HepG2 (cell line): ENCODE data around the gene MTREX. TPM values are rescaled to one million over a fixed set of nuclear protein-coding genes. Genes with fewer than 3 reads are reported as not detected.
A peak's percentile ranks its signal among the peaks of the same experiment; 100 is the strongest.

Experiments used
- ATRX ChIP-seq: sonication (generic); formaldehyde crosslinking; IDR thresholded peaks from 2 replicates; pipeline ENCODE4 v1.4.0; 2020; ENCODE audit warnings: missing genetic modification reagents, borderline replicate concordance
- BRCA1 ChIP-seq: sonication (generic); formaldehyde crosslinking; IDR thresholded peaks from 2 replicates; pipeline ENCODE4 v1.4.0; 2020; ENCODE audit warnings: missing genetic modification reagents
- FUBP1 ChIP-seq: sonication (generic); formaldehyde crosslinking; IDR thresholded peaks from 2 replicates; pipeline ENCODE4 v1.5.1; 2020; ENCODE audit warnings: missing genetic modification reagents, mild to moderate bottlenecking, borderline replicate concordance
- GABPB1 ChIP-seq: IDR thresholded peaks from 2 replicates; pipeline ENCODE4 v1.6.1; 2016; ENCODE audit warnings: mild to moderate bottlenecking, missing genetic modification reagents, moderate library complexity, missing compliant biosample characterization
- HOXA5 ChIP-seq: sonication (generic); formaldehyde crosslinking; IDR thresholded peaks from 2 replicates; pipeline ENCODE4 v1.4.0; 2020; ENCODE audit warnings: missing genetic modification reagents
- KDM3A ChIP-seq: IDR thresholded peaks from 2 replicates; pipeline ENCODE4 v1.6.1; 2018; ENCODE audit warnings: low read depth, missing compliant biosample characterization
- KLF16 ChIP-seq, 2 experiments: sonication (generic) in 1 of 2; formaldehyde crosslinking in 1 of 2; IDR thresholded peaks; 2 replicates each; pipeline versions ENCODE4 v1.6.1 to v1.8.0; 2016 to 2023; ENCODE audit warnings: missing genetic modification reagents in 2 of 2, missing compliant biosample characterization in 1 of 2
- NFE2L2 ChIP-seq: fragments of 150-350 bp; IDR thresholded peaks from 2 replicates; pipeline ENCODE4 v1.6.1; 2014; ENCODE audit warnings: low read length
- NR2F1 ChIP-seq, 2 experiments: fragments of 450-650 bp in 1 of 2; formaldehyde crosslinking in 1 of 2; IDR thresholded peaks; 2 replicates each; pipeline versions ENCODE4 v1.5.0 to v1.6.1; 2016 to 2020; ENCODE audit warnings: mild to moderate bottlenecking in 1 of 2, missing compliant biosample characterization in 1 of 2, missing genetic modification reagents in 1 of 2, moderate library complexity in 1 of 2
- PAXIP1 ChIP-seq: sonication (generic); formaldehyde crosslinking; conservative IDR thresholded peaks from 2 replicates; pipeline ENCODE4 v1.4.0; 2020; ENCODE audit warnings: mild to moderate bottlenecking, missing genetic modification reagents, moderate library complexity
- TAF1 ChIP-seq: sonication (generic); formaldehyde crosslinking; IDR thresholded peaks from 2 replicates; pipeline ENCODE4 v1.4.0; 2020; ENCODE audit warnings: missing genetic modification reagents
- TBP ChIP-seq: sonication (generic); formaldehyde crosslinking; IDR thresholded peaks from 2 replicates; pipeline ENCODE4 v1.5.0; 2020; ENCODE audit warnings: missing genetic modification reagents
- YY1 ChIP-seq: IDR thresholded peaks from 2 replicates; pipeline ENCODE4 v1.6.1; 2011; ENCODE audit warnings: low read length, low read depth, moderate library complexity, mild to moderate bottlenecking; ENCODE audit not compliant: insufficient read depth, insufficient replicate concordance
- ZNF143 ChIP-seq: sonication (generic); formaldehyde crosslinking; IDR thresholded peaks from 2 replicates; pipeline ENCODE4 v1.4.0; 2020; ENCODE audit warnings: missing genetic modification reagents
- ZNF235 ChIP-seq: sonication (generic); formaldehyde crosslinking; IDR thresholded peaks from 2 replicates; pipeline ENCODE4 v1.8.1; 2023; ENCODE audit warnings: mild to moderate bottlenecking, missing genetic modification reagents, borderline replicate concordance
- ZNF552 ChIP-seq: sonication (generic); formaldehyde crosslinking; IDR thresholded peaks from 2 replicates; pipeline ENCODE4 v1.9.0; 2022; ENCODE audit warnings: missing genetic modification reagents, mild to moderate bottlenecking, borderline replicate concordance
- ZNF619 ChIP-seq: sonication (generic); formaldehyde crosslinking; IDR thresholded peaks from 2 replicates; pipeline ENCODE4 v1.4.0; 2020; ENCODE audit warnings: mild to moderate bottlenecking, missing genetic modification reagents
- ZNF652 ChIP-seq: IDR thresholded peaks from 2 replicates; pipeline ENCODE4 v1.6.1; 2016; ENCODE audit warnings: low read depth, borderline replicate concordance
- ZNF672 ChIP-seq: sonication (generic); formaldehyde crosslinking; IDR thresholded peaks from 2 replicates; pipeline ENCODE4 v1.8.1; 2022; ENCODE audit warnings: missing genetic modification reagents
- ZNF678 ChIP-seq: sonication (generic); formaldehyde crosslinking; IDR thresholded peaks from 2 replicates; pipeline ENCODE4 v1.4.0; 2020; ENCODE audit warnings: mild to moderate bottlenecking, missing genetic modification reagents
- ZNF710 ChIP-seq: sonication (generic); formaldehyde crosslinking; IDR thresholded peaks from 2 replicates; pipeline ENCODE4 v1.5.0; 2020; ENCODE audit warnings: mild to moderate bottlenecking, missing genetic modification reagents, borderline replicate concordance
- ZNF740 ChIP-seq: sonication (generic); formaldehyde crosslinking; IDR thresholded peaks from 2 replicates; pipeline ENCODE4 v1.4.0; 2020; ENCODE audit warnings: missing genetic modification reagents
- ZNF768 ChIP-seq: sonication (generic); formaldehyde crosslinking; IDR thresholded peaks from 2 replicates; pipeline ENCODE4 v1.4.0; 2020; ENCODE audit warnings: missing genetic modification reagents
- ZNF775 ChIP-seq: sonication (generic); formaldehyde crosslinking; IDR thresholded peaks from 2 replicates; pipeline ENCODE4 v1.4.0; 2020; ENCODE audit warnings: missing genetic modification reagents, mild to moderate bottlenecking, moderate library complexity, borderline replicate concordance
- polyA plus RNA-seq, 8 experiments: library from polyadenylated mRNA; depleted of rRNA in 3 of 8; stranded (reverse) in 7 of 8; unstranded in 1 of 8; fragments of >200 nt; fragmentation: Illumina TruSeq in 4 of 8; extraction: Trizol in 4 of 8; gene quantifications; 2 replicates each; pipeline versions ENCODE4 v1.2.1 to v1.2.3, GENCODE V29; 2011 to 2016; ENCODE audit warnings: low read depth in 4 of 8, missing spikeins in 1 of 8, mixed read lengths in 1 of 8; ENCODE audit not compliant: insufficient read depth in 1 of 8
- total RNA-seq, 5 experiments: library from RNA; depleted of rRNA; stranded (reverse); fragments of >200 nt; fragmentation: Illumina TruSeq; extraction: Trizol; gene quantifications; 2 replicates each; pipeline ENCODE4 v1.2.3, GENCODE V29; 2016; ENCODE audit warnings: low read depth in 1 of 5

MTREX gene
- total and polyA plus RNA-seq, 2 of the 13 experiments (the other 11 are each of a cell fraction or from before 2014, with no cell fraction given): 16.4 to 91.5 TPM

- TF ChIP-seq ZNF710 (no peak), BRCA1 (no peak), ZNF652 (no peak), KLF16 (CRISPR knock-in tag; IDR thresholded peaks at IDR 0.05) (no peak), HOXA5 (no peak), NR2F1 (CRISPR knock-in tag; IDR thresholded peaks at IDR 0.05) (no peak), ZNF768 (CRISPR knock-in tag) (0 out of 2 replicates have a peak, but pooled peaks have one; percentile 10), ZNF619 (CRISPR knock-in tag) (no peak), FUBP1 (CRISPR knock-in tag) (no peak), ZNF672 (CRISPR knock-in tag) (no peak), ZNF552 (no peak), GABPB1 (CRISPR knock-in tag) (no peak), PAXIP1 (peak; percentile 52; the same call in 1 of the 2 replicates), TAF1 (CRISPR knock-in tag) (no peak), KDM3A (CRISPR knock-in tag) (no peak), NFE2L2 (no peak), ATRX (CRISPR knock-in tag) (no peak), TBP (no peak), ZNF740 (CRISPR knock-in tag) (no peak), ZNF143 (no peak), ZNF678 (CRISPR knock-in tag) (no peak), ZNF775 (CRISPR knock-in tag) (no peak), YY1 (no peak), ZNF235 (CRISPR knock-in tag) (no peak)
Observed at GRCh38 chr5:55429613-55430253, 121.9 kb downstream of the MTREX start (continued).
